Endothelial cell of umbilical vein (primary cell): ENCODE measurements around the gene JARID2.

Source experiments
- CTCF ChIP-seq, 2 donors: IDR thresholded peaks; 1 replicate in 1 of 2; 2 replicates in 1 of 2; pipeline ENCODE4 v1.5.1; 2011; ENCODE audit warnings: low read length in 2 of 2, mild to moderate bottlenecking in 2 of 2, moderate library complexity in 2 of 2, control low read depth in 1 of 2, inconsistent platforms in 1 of 2, low read depth in 1 of 2; ENCODE audit not compliant: insufficient read depth in 1 of 2; ENCODE audit errors: extremely low read depth in 1 of 2
- FOS ChIP-seq: IDR thresholded peaks from 2 replicates; pipeline ENCODE4 v1.6.1; 2011; ENCODE audit warnings: mild to moderate bottlenecking, low read length, moderate library complexity, borderline replicate concordance; ENCODE audit not compliant: insufficient read depth
- GATA2 ChIP-seq: IDR thresholded peaks from 2 replicates; pipeline ENCODE4 v1.7.0; 2011; ENCODE audit warnings: low read depth, mild to moderate bottlenecking, moderate library complexity, mixed read lengths, low read length; ENCODE audit not compliant: insufficient read length, insufficient read depth
- MAX ChIP-seq: IDR thresholded peaks from 2 replicates; pipeline ENCODE4 v1.6.1; 2011; ENCODE audit not compliant: insufficient read depth, insufficient read length
- POLR2A ChIP-seq: IDR thresholded peaks from 2 replicates; pipeline ENCODE4 v1.6.1; 2012; ENCODE audit warnings: low read depth, mild to moderate bottlenecking, control low read depth, low read length

- TF ChIP-seq CTCF (IDR thresholded peaks at IDR 0.05; ENCODE audit: extremely low read depth in 1 of 2, insufficient read depth in 1 of 2, low read depth in 1 of 2, low read length in 2 of 2) (no peak), FOS (no peak), POLR2A (no peak), GATA2 (no peak), MAX (no peak)
Measured at GRCh38 chr6:15475261-15475660, 229.4 kb downstream of the JARID2 start.
